HCT116 (cell line): ENCODE results near the gene PRPS1L1.

Experiments used
- CEBPB ChIP-seq: IDR thresholded peaks from 2 replicates; pipeline ENCODE4 v1.6.1; 2012; ENCODE audit warnings: low read depth
- EZH2 ChIP-seq: fragments of 200-600 bp; sonication (generic); IDR thresholded peaks from 2 replicates; pipeline ENCODE4 v1.6.1; 2017; ENCODE audit warnings: antibody characterized with exemption, mixed run types
- JUND ChIP-seq: IDR thresholded peaks from 2 replicates; pipeline ENCODE4 v1.6.1; 2012
- ZNF274 ChIP-seq: fragments of 200-500 bp; sonication (Bioruptor generic); IDR thresholded peaks from 2 replicates; pipeline ENCODE4 v1.6.1; 2014; ENCODE audit warnings: mild to moderate bottlenecking, low read depth, low read length, inconsistent platforms
- TF ChIP-seq, protein P1 (sequence below), 3 experiments: fragments of 200-600 bp in 1 of 3; sonication (generic) in 1 of 3; IDR thresholded peaks in 2 of 3; conservative IDR thresholded peaks in 1 of 3; 2 replicates each; pipeline ENCODE4 v1.5.1; 2012 to 2017; ENCODE audit warnings: low read depth in 2 of 3, low read length in 2 of 3, antibody characterized with exemption in 1 of 3, borderline replicate concordance in 1 of 3, control low read depth in 1 of 3, mild to moderate bottlenecking in 1 of 3, mixed read lengths in 1 of 3, mixed run types in 1 of 3, moderate library complexity in 1 of 3; ENCODE audit not compliant: insufficient read depth in 1 of 3
- TF ChIP-seq, protein P2 (sequence below): IDR thresholded peaks from 2 replicates; pipeline ENCODE4 v1.6.1; 2012; ENCODE audit warnings: low read depth
- TF ChIP-seq, protein P3 (sequence below): IDR thresholded peaks from 2 replicates; pipeline ENCODE4 v1.6.1; 2011; ENCODE audit warnings: mild to moderate bottlenecking, low read length, moderate library complexity; ENCODE audit not compliant: insufficient replicate concordance; ENCODE audit errors: extremely low read depth

DNA sequence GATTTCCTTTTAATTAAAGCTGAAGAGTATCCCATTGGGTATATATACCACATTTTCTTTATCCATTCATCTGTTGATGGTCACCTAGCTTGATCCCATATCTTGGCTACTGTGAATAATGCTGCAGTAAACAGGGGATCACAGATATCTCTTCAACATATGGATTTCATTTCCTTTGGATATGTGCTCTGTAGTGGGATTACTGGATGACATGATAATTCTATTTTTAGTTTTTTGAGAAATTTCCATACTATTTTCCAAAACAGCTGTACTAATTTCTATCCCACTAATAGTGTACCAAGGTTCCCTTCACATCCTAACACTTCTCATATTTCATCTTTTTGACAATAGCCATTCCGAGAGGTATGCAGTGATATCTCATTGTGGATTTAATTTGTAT, 48.8 kb upstream of the PRPS1L1 start:
- TF ChIP-seq, protein P1, sequence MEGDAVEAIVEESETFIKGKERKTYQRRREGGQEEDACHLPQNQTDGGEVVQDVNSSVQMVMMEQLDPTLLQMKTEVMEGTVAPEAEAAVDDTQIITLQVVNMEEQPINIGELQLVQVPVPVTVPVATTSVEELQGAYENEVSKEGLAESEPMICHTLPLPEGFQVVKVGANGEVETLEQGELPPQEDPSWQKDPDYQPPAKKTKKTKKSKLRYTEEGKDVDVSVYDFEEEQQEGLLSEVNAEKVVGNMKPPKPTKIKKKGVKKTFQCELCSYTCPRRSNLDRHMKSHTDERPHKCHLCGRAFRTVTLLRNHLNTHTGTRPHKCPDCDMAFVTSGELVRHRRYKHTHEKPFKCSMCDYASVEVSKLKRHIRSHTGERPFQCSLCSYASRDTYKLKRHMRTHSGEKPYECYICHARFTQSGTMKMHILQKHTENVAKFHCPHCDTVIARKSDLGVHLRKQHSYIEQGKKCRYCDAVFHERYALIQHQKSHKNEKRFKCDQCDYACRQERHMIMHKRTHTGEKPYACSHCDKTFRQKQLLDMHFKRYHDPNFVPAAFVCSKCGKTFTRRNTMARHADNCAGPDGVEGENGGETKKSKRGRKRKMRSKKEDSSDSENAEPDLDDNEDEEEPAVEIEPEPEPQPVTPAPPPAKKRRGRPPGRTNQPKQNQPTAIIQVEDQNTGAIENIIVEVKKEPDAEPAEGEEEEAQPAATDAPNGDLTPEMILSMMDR (IDR thresholded peaks at IDR 0.05 in 2 of 3, conservative IDR thresholded peaks at IDR 0.05 in 1 of 3; ENCODE audit: borderline replicate concordance in 1 of 3, insufficient read depth in 1 of 3, low read depth in 2 of 3, low read length in 2 of 3) = no peak
- TF ChIP-seq EZH2 (no peak), ZNF274 (no peak), CEBPB (no peak), JUND (no peak)
- TF ChIP-seq, protein P2, sequence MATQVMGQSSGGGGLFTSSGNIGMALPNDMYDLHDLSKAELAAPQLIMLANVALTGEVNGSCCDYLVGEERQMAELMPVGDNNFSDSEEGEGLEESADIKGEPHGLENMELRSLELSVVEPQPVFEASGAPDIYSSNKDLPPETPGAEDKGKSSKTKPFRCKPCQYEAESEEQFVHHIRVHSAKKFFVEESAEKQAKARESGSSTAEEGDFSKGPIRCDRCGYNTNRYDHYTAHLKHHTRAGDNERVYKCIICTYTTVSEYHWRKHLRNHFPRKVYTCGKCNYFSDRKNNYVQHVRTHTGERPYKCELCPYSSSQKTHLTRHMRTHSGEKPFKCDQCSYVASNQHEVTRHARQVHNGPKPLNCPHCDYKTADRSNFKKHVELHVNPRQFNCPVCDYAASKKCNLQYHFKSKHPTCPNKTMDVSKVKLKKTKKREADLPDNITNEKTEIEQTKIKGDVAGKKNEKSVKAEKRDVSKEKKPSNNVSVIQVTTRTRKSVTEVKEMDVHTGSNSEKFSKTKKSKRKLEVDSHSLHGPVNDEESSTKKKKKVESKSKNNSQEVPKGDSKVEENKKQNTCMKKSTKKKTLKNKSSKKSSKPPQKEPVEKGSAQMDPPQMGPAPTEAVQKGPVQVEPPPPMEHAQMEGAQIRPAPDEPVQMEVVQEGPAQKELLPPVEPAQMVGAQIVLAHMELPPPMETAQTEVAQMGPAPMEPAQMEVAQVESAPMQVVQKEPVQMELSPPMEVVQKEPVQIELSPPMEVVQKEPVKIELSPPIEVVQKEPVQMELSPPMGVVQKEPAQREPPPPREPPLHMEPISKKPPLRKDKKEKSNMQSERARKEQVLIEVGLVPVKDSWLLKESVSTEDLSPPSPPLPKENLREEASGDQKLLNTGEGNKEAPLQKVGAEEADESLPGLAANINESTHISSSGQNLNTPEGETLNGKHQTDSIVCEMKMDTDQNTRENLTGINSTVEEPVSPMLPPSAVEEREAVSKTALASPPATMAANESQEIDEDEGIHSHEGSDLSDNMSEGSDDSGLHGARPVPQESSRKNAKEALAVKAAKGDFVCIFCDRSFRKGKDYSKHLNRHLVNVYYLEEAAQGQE = no peak
- TF ChIP-seq, protein P3, sequence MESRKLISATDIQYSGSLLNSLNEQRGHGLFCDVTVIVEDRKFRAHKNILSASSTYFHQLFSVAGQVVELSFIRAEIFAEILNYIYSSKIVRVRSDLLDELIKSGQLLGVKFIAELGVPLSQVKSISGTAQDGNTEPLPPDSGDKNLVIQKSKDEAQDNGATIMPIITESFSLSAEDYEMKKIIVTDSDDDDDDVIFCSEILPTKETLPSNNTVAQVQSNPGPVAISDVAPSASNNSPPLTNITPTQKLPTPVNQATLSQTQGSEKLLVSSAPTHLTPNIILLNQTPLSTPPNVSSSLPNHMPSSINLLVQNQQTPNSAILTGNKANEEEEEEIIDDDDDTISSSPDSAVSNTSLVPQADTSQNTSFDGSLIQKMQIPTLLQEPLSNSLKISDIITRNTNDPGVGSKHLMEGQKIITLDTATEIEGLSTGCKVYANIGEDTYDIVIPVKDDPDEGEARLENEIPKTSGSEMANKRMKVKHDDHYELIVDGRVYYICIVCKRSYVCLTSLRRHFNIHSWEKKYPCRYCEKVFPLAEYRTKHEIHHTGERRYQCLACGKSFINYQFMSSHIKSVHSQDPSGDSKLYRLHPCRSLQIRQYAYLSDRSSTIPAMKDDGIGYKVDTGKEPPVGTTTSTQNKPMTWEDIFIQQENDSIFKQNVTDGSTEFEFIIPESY = no peak
